ENCODE measurements around the gene DCC.

GRCh38 chr18:52748343-52748742, 408.3 kb downstream of the DCC start:
- no peak for TF ChIP-seq POLR2A (IDR thresholded peaks at IDR 0.05; ENCODE audit: low read length)
- no peak for TF ChIP-seq GATA1 (IDR thresholded peaks at IDR 0.05; ENCODE audit: low read depth, low read length)
